Gastroesophageal sphincter (tissue), 3 donors: Measurements from ENCODE around the gene ADD1.

Experiments
- CTCF ChIP-seq, 4 experiments: fragments of 200-600 bp in 2 of 4; fragments of 450-650 bp in 2 of 4; sonication (generic) in 1 of 4; IDR thresholded peaks; one replicate each; pipeline ENCODE4 v1.5.1; 2017 to 2019; ENCODE audit warnings: antibody characterized with exemption in 4 of 4, mild to moderate bottlenecking in 2 of 4, moderate library complexity in 2 of 4
- EP300 ChIP-seq: sonication (generic); formaldehyde crosslinking; IDR thresholded peaks from one replicate; pipeline ENCODE4 v1.6.1; 2017; ENCODE audit warnings: antibody characterized with exemption, mild to moderate bottlenecking
- POLR2A ChIP-seq, 2 donors: fragments of 450-650 bp; IDR thresholded peaks; one replicate each; pipeline ENCODE4 v1.6.1; 2017; ENCODE audit warnings: antibody characterized with exemption in 2 of 2, mild to moderate bottlenecking in 2 of 2, moderate library complexity in 1 of 2

GRCh38 chr4:2961811-2962441 is 118.3 kb downstream of the ADD1 start:
- no peak for TF ChIP-seq POLR2A (IDR thresholded peaks at IDR 0.05)
- no peak for TF ChIP-seq CTCF (IDR thresholded peaks at IDR 0.05)
- TF ChIP-seq EP300, result no peak
